Left lung (tissue), 10 donors: Measurements from ENCODE around the gene BCR. TPM values are rescaled to one million over a fixed set of nuclear protein-coding genes. Genes with fewer than 3 reads are reported as not detected.

Source experiments
- ATAC-seq: fragments of 200-7000 bp; cut with Tn5 transposase; one replicate; pipeline ENCODE4 v1.9.1; 2020; ENCODE audit warnings: moderate library complexity
- DNase-seq, 4 donors: peaks; one replicate each; pipeline ENCODE4 v3.0.0-alpha.2; 2013 to 2020
- H3K27ac ChIP-seq, 2 donors: fragments of 200-600 bp; sonication (generic) in 1 of 2; one replicate each; pipeline versions ENCODE4 v1.5.0 to v1.8.0; 2020 to 2021
- H3K27me3 ChIP-seq, 2 donors: fragments of 200-600 bp; sonication (generic) in 1 of 2; one replicate each; pipeline versions ENCODE4 v1.5.0 to v1.8.0; 2020 to 2021
- H3K36me3 ChIP-seq, 2 donors: fragments of 200-600 bp; sonication (generic) in 1 of 2; one replicate each; pipeline versions ENCODE4 v1.5.0 to v1.8.0; 2020 to 2021
- H3K4me1 ChIP-seq, 2 donors: fragments of 200-600 bp; one replicate each; pipeline ENCODE4 v1.8.0; 2021
- H3K4me3 ChIP-seq, 2 donors: fragments of 200-600 bp; sonication (generic) in 1 of 2; one replicate each; pipeline versions ENCODE4 v1.5.0 to v1.8.0; 2020 to 2021; ENCODE audit warnings: mild to moderate bottlenecking in 1 of 2
- H3K9me3 ChIP-seq, 2 donors: fragments of 200-600 bp; sonication (generic) in 1 of 2; one replicate each; pipeline versions ENCODE4 v1.5.0 to v1.8.0; 2020 to 2021
- CTCF ChIP-seq, 2 donors: fragments of 200-600 bp; sonication (generic) in 1 of 2; IDR thresholded peaks; one replicate each; pipeline versions ENCODE4 v1.5.0 to v1.8.0; 2021; ENCODE audit warnings: antibody characterized with exemption in 2 of 2
- intact Hi-C, 2 donors: fragments of 100-400 bp; cut with DNase I; formaldehyde crosslinking; loops; one replicate each; pipeline versions ENCODE4 v1.11.2 to v1.14.2; 2022
- polyA plus RNA-seq, 6 donors: library from polyadenylated mRNA; unstranded; fragments of 120-200 nt; gene quantifications; one replicate each; pipeline ENCODE4 v1.2.1, GENCODE V29; 2013; ENCODE audit not compliant: insufficient read length in 6 of 6
- total RNA-seq, 2 donors: library from RNA; stranded (reverse); fragmentation: NEBNext Ultra II Directional; extraction: Animal tissue kit (Norgen Biotek cat#: 25700); gene quantifications; one replicate each; pipeline ENCODE4 v1.2.1, GENCODE V29; 2021
- donor health status: DM: no; HTN: yes; CAD: no.
- donor health status: DM: no; HTN: no; CAD: no.

Gene BCR
- total and polyA plus RNA-seq, 8 donors, result 41.1 to 70.4 (median 48.9) TPM

- intact Hi-C loops, result no loop called here
- DNase-seq (no peak), ATAC-seq (no peak)
- no peaks in the 10 kb centered on the region for H3K4me1 ChIP-seq
- H3K27me3 ChIP-seq, result no peaks in the 10 kb centered on the region
- TF ChIP-seq CTCF (IDR thresholded peaks at IDR 0.05), result no peak
- H3K36me3 ChIP-seq, result peaks cover 0 to 97% of the 10 kb centered on the region in 2 donors
- no peak overlapping the region for H3K4me3 ChIP-seq
- H3K27ac ChIP-seq, result no peak overlapping the region
- H3K9me3 ChIP-seq, result no peaks in the 10 kb centered on the region
Observed at GRCh38 chr22:23268877-23269276, 88.6 kb downstream of the BCR start.

- no peak overlapping the region for H3K27ac ChIP-seq
- H3K27me3 ChIP-seq, result no peaks in the 10 kb centered on the region
- no peak overlapping the region for H3K4me3 ChIP-seq
- DNase-seq, result no peak
- H3K4me1 ChIP-seq, result no peaks in the 10 kb centered on the region
- peaks cover 0 to 97% of the 10 kb centered on the region in 2 donors for H3K36me3 ChIP-seq
- intact Hi-C loops, result no loop called here
- ATAC-seq, result no peak
- TF ChIP-seq CTCF (IDR thresholded peaks at IDR 0.05), result no peak
- no peaks in the 10 kb centered on the region for H3K9me3 ChIP-seq
Observed at GRCh38 chr22:23269441-23270211, 89.3 kb downstream of the BCR start.

GRCh38 chr22:23270212-23270733, 90.0 kb downstream of the BCR start:
- ATAC-seq (peak; percentile 61), DNase-seq (no peak)
- H3K4me1 ChIP-seq, result no peaks in the 10 kb centered on the region

GRCh38 chr22:23270798-23271596, 90.7 kb downstream of the BCR start:
- H3K27ac ChIP-seq, result no peak overlapping the region
- intact Hi-C loops, result no loop called here

More at GRCh38 chr22:23270212-23270733, 90.0 kb downstream of the BCR start:
- TF ChIP-seq CTCF (IDR thresholded peaks at IDR 0.05), result no peak
- no peaks in the 10 kb centered on the region for H3K9me3 ChIP-seq
- H3K4me3 ChIP-seq, result no peak overlapping the region
- H3K36me3 ChIP-seq, result peaks cover 0 to 97% of the 10 kb centered on the region in 2 donors
- H3K27ac ChIP-seq, result no peak overlapping the region
- intact Hi-C loops, result no loop called here
- H3K27me3 ChIP-seq, result no peaks in the 10 kb centered on the region

More at GRCh38 chr22:23270798-23271596, 90.7 kb downstream of the BCR start:
- Histone ChIP-seq H3K4me1 (no peaks in the 10 kb centered on the region), H3K4me3 (no peak overlapping the region), H3K9me3 (no peaks in the 10 kb centered on the region), H3K27me3 (no peaks in the 10 kb centered on the region), H3K36me3 (peaks cover 0 to 98% of the 10 kb centered on the region in 2 donors)
- no peak for TF ChIP-seq CTCF (IDR thresholded peaks at IDR 0.05)
- DNase-seq (no peak), ATAC-seq (no peak)
